Nephron (organoid): Measurements from ENCODE around the gene GRM1.
"Not testable (repeated sequence)": the region's sequence is repeated elsewhere in the genome, so short reads cannot be mapped to it uniquely, and the experiment has no call there.

ENCODE experiments used
- H3K27ac Mint-ChIP-seq, 3 experiments: 2 replicates each; pipeline ENCODE4 v1.8.0; 2020; ENCODE audit warnings: mixed read lengths in 3 of 3, mild to moderate bottlenecking in 2 of 3, moderate library complexity in 1 of 3
- H3K27me3 Mint-ChIP-seq: 2 replicates; pipeline ENCODE4 v1.8.0; 2021; ENCODE audit warnings: low read depth, mild to moderate bottlenecking, moderate library complexity, mixed read lengths
- H3K36me3 Mint-ChIP-seq: 2 replicates; pipeline ENCODE4 v1.8.0; 2020; ENCODE audit warnings: low read depth, mixed read lengths
- H3K4me1 Mint-ChIP-seq: 2 replicates; pipeline ENCODE4 v1.8.0; 2020; ENCODE audit warnings: mixed read lengths
- H3K4me3 Mint-ChIP-seq, 3 experiments: 2 replicates each; pipeline ENCODE4 v1.8.0; 2020; ENCODE audit warnings: mild to moderate bottlenecking in 3 of 3, mixed read lengths in 3 of 3, moderate library complexity in 2 of 3
- H3K9me3 Mint-ChIP-seq: 2 replicates; pipeline ENCODE4 v1.8.0; 2020; ENCODE audit warnings: mixed read lengths
- TF ChIP-seq, protein P1 (sequence below), 3 experiments: fragments of 200-600 bp; sonication (generic); IDR thresholded peaks; one replicate each; pipeline ENCODE4 v1.5.0; 2021; ENCODE audit warnings: antibody characterized with exemption in 3 of 3; ENCODE audit not compliant: unreplicated experiment in 3 of 3

Gene GRM1

DNA sequence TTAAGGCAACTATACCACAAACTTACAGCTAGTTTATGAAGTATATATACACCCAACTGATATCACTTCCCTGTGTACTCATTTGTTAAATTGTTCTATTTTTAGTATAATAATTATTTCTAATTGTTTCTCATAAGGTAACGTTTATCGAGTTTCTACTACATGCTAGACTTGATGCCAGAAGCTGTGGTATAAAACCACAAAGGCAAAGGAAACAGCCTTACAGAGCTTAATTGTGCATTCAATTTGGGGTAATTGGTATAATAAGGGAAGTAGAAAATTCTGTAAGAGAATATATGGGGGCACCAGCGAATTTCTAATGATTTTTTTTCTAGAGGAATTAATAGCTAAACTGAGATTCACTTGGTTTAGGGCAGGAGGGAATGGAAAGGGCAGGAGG, 183.9 kb downstream of the GRM1 start:
- H3K4me1 Mint-ChIP-seq = no peaks in the 10 kb centered on the region
- H3K27ac Mint-ChIP-seq = no peak overlapping the region
- H3K27me3 Mint-ChIP-seq = no peaks in the 10 kb centered on the region
- no peaks in the 10 kb centered on the region for H3K9me3 Mint-ChIP-seq
- H3K4me3 Mint-ChIP-seq = no peak overlapping the region
- TF ChIP-seq, protein P1, sequence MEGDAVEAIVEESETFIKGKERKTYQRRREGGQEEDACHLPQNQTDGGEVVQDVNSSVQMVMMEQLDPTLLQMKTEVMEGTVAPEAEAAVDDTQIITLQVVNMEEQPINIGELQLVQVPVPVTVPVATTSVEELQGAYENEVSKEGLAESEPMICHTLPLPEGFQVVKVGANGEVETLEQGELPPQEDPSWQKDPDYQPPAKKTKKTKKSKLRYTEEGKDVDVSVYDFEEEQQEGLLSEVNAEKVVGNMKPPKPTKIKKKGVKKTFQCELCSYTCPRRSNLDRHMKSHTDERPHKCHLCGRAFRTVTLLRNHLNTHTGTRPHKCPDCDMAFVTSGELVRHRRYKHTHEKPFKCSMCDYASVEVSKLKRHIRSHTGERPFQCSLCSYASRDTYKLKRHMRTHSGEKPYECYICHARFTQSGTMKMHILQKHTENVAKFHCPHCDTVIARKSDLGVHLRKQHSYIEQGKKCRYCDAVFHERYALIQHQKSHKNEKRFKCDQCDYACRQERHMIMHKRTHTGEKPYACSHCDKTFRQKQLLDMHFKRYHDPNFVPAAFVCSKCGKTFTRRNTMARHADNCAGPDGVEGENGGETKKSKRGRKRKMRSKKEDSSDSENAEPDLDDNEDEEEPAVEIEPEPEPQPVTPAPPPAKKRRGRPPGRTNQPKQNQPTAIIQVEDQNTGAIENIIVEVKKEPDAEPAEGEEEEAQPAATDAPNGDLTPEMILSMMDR (IDR thresholded peaks at IDR 0.05; ENCODE audit: unreplicated experiment in 3 of 3) = no peak
- H3K36me3 Mint-ChIP-seq = no peaks in the 10 kb centered on the region

DNA sequence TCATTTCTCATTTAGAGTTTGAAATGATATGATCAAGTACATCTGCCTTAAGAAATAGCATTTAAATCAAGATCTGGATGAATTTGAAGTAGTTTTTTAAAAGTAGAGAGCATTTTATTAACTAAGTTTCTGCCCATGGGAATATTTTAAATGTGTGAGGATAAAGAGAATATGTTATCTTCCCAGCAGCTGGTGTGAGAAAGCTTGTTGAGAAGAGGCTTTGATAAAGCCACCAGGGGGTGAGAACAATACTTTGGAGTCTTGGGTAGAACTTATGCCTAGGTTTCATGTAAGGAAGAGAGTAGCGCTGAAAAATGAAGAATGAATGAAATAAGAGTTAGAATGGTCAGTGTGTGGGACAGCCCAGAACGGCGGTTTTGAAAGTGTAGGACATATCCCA, 190.2 kb downstream of the GRM1 start:
- Mint-ChIP-seq H3K4me3 (no peak overlapping the region), H3K27me3 (no peaks in the 10 kb centered on the region), H3K9me3 (no peaks in the 10 kb centered on the region), H3K27ac (no peak overlapping the region), H3K36me3 (no peaks in the 10 kb centered on the region), H3K4me1 (no peaks in the 10 kb centered on the region)
- TF ChIP-seq, protein P1 (IDR thresholded peaks at IDR 0.05; ENCODE audit: unreplicated experiment in 3 of 3) = no peak

DNA sequence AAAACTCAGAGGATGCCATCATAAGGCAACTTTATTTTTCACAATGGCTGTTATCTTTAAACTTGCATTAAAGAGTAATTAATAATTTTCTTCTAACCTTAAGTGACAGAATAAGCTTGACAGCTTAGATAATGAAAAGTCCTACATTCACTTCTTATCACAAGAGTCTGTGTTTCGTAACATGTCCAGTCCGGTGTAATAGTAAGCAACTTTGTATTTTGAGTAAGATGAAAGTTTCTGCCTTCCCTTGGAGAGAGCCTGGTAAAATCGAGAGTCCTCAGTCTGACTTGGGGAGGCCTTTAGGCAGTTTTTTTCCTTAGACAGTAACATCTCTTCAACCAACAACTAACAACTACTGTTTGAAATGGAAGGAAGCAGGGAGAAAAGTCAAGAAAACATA, 195.6 kb downstream of the GRM1 start:
- Mint-ChIP-seq H3K9me3 (no peaks in the 10 kb centered on the region), H3K4me3 (no peak overlapping the region), H3K4me1 (no peaks in the 10 kb centered on the region), H3K27ac (no peak overlapping the region), H3K27me3 (no peaks in the 10 kb centered on the region), H3K36me3 (no peaks in the 10 kb centered on the region)
- TF ChIP-seq, protein P1 (IDR thresholded peaks at IDR 0.05; ENCODE audit: unreplicated experiment in 3 of 3) = no peak

DNA sequence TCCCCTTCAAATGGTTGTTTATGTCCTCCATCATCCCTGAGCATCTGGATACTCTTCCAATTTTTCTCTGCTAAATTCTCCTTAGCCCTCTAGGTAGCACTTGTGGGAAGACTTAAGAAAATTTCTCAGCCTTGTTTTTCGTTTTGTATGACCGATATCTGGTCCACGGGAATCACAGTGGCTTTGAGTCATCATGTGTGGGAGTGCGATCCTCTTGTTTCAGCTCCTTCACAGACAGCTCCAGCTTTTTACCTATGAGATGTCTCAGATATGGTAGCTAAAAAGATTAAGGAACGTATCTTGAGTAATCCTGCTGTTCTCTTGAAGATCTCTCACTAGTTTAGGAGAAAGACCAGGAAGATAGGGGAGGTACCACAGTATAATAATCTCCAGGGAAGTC, 196.1 kb downstream of the GRM1 start:
- no peaks in the 10 kb centered on the region for H3K9me3 Mint-ChIP-seq
- H3K36me3 Mint-ChIP-seq = no peaks in the 10 kb centered on the region
- no peaks in the 10 kb centered on the region for H3K4me1 Mint-ChIP-seq
- no peak overlapping the region for H3K27ac Mint-ChIP-seq
- H3K4me3 Mint-ChIP-seq = no peak overlapping the region
- H3K27me3 Mint-ChIP-seq = no peaks in the 10 kb centered on the region
- TF ChIP-seq, protein P1 (IDR thresholded peaks at IDR 0.05; ENCODE audit: unreplicated experiment in 3 of 3) = no peak

DNA sequence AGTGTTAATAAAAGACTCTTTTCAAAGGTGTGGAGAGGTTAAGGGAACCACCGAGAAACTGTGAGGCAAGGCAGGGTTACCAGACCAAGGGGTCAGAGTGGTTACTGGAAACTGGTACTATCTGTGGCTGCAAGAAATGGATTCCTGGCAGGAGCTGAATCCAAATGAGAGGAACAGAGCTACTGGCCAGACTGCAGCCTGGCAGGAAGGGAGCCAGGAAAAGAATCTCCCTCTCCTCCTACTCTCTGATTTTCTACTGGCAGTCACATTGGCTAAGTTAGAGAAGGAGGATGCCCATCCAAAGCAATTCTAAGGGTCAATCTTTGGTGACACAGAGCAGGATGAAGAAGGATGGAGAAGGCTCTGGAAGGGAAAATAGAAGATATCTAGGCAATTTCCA, 211.5 kb downstream of the GRM1 start:
- Mint-ChIP-seq H3K4me1 (no peaks in the 10 kb centered on the region), H3K4me3 (no peak overlapping the region), H3K36me3 (no peaks in the 10 kb centered on the region), H3K27me3 (no peaks in the 10 kb centered on the region), H3K27ac (no peak overlapping the region), H3K9me3 (peaks cover 4% of the 10 kb centered on the region)
- TF ChIP-seq, protein P1 (IDR thresholded peaks at IDR 0.05; ENCODE audit: unreplicated experiment in 3 of 3) = no peak

DNA sequence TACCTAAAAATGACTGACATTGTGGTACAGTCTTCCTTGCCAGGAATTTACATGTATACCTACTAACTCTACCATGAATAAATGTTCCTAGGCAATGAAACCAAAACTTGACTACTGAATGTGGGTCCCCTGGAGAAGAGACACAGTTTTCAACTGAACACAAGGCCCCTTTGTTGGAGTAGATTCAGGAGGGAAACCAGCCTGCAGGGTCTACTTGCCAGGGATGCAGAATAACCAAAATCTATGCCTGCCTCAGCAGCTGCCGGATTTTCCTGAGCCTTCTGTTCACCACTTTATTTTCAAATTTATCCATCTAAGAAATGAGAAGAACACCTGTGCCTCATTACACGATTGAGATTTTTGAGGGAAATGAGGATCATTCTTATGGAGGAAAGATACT, 211.9 kb downstream of the GRM1 start:
- no peak overlapping the region for H3K4me3 Mint-ChIP-seq
- no peaks in the 10 kb centered on the region for H3K4me1 Mint-ChIP-seq
- TF ChIP-seq, protein P1 (IDR thresholded peaks at IDR 0.05; ENCODE audit: unreplicated experiment in 3 of 3) = no peak
- H3K27me3 Mint-ChIP-seq = no peaks in the 10 kb centered on the region
- peaks cover 4% of the 10 kb centered on the region for H3K9me3 Mint-ChIP-seq
- no peaks in the 10 kb centered on the region for H3K36me3 Mint-ChIP-seq
- H3K27ac Mint-ChIP-seq = no peak overlapping the region

DNA sequence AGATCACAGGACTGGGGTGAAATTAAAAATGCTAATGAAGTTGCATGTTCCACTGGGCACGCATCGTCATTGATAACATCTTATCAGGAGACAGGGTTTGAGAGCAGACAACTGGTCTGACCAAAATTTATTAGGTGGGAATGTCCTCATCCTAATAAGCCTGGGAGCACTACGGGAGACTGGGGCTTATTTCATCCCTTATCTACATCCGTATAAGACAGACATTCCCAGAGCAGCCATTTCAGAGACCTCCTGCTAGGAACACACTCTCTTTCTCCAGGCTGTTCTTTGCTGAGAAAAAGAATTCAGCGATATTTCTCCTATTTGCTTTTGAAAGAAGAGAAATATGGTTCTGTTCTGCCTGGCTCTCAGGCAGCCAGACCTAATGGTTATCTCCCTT, 214.8 kb downstream of the GRM1 start:
- H3K27me3 Mint-ChIP-seq, H3K9me3 Mint-ChIP-seq, H3K27ac Mint-ChIP-seq, H3K4me1 Mint-ChIP-seq, H3K4me3 Mint-ChIP-seq, H3K36me3 Mint-ChIP-seq: not testable (repeated sequence)
